HG03378 (cell line): ENCODE data around the gene ARMCX4.
"Not testable (repeated sequence)": the region's sequence is repeated elsewhere in the genome, so short reads cannot be mapped to it uniquely, and the experiment has no call there.

Experiments
- ATAC-seq: cut with Tn5 transposase; IDR thresholded peaks from one replicate; pipeline ENCODE4 v1.9.1; 2021; ENCODE audit warnings: mild to moderate bottlenecking, moderate library complexity; ENCODE audit not compliant: unreplicated experiment

ARMCX4 gene

DNA sequence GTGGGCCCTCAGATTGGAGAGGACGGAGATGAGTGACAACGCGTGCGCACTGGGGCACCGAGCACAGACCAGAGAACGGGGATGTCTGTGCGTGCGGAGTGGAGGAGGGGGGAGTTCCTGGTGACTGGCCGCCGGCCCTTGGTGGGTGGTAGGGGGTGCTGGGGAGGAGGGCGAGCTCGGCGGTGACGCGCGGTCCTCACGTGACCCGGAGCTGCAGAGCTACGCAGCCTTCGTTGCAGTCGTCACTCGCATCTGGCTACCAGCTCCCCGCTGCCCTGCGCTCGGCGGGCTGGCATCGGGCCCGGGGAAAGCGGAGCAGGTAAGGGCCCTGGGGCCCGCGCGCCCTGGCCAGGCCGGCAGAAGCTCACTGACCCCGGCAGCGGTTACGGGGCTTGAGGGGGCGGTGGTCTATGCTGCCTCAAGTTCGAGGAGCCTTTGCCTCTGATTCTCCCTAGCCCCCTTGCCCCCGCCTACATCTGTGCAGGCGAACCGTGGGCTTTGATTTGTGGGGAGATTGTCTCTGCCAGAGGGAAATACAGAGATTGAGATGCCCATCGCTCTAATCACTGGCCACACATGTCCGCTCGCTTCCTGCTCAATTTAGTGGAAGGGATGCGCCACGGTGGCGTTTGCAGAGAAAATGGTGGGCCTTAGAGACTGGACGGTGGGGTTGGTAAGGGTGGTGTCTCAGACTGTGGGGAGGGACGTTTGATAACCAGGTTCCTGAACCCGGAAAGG lies at the start of gene ARMCX4:
TSS of gene ARMCX4 (plus strand) at position 245 of the 738 bp plus-strand sequence. CDS start 3,134 bp downstream, outside the sequence.
- ATAC-seq: peak; percentile 40

DNA sequence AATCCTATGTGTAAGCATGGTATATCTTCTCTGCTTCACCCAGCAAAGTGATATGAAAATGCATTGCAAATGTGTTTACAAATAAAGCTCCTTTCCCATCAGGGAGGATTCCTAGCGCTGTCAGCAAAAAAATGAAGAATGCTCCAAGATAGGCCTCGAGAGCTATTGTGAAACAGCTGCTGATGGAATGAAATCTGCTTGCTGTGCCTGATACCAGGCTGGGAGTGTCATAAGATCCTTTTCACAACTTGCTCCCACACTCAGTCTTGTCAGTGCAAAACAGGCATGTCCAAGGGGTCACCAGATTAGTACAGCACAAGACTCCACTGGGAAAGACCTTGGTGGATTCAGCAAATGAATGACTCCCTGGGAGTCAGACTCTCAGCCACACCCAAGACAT lies 43.2 kb upstream of the ARMCX4 start:
- no peak for ATAC-seq

DNA sequence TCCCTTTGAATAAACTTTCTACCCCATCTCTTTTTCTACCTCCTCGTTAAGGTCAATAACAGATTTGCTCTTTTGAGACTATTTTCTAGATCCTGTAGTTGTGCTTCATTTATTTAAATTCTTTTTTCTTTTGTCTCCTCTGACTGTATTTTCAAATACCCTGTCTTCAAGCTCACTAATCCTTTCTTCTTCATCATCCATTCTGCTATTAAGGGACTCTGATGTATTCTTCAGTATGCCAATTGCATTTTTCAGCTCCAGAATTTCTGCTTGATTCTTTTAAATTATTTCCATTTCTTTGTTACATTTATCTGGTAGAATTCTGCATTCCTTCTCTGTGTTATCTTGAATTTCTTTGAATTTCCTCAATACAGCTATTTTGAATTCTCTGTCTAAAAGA lies 36.0 kb upstream of the ARMCX4 start:
- no peak for ATAC-seq

DNA sequence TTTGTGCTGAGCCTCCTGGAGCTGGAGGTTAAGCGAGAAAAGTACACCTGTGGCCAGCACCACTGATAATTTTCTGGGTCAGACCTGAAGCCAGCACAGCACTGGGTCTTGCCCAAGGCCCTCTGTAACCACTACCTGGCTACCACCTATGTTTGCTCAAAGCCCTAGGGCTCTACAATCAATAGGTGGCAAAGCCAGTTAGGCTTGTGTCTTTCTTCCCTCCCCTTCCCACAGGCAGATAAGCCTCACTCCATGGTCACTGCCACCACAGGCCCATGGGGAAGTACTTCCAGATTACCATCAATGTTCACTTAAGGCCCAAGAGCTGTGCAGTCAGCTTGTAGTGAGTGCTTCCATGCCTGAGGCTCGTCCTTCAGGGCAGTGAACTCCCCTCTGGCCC lies 35.2 kb upstream of the ARMCX4 start:
- no peak for ATAC-seq

DNA sequence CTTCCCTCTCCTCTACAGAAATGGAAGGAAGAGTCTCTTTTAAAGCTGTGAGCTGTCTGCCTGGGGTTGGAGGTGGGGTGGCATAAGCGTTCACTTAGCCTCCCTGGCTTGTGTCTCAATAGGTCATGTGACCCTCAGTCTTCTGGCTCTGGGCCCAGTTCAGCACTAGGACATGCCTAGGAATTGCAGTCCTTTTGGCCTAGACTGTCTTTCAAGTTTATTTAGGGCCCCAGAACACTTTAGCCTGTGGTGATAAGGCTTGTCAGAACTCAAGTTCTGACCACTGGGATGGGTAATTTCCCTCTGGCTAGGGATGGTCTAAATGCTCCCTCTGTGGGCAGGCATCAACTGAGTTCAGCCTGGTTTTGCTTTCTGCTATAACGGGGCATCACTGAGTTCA lies 34.3 kb upstream of the ARMCX4 start:
- no peak for ATAC-seq

DNA sequence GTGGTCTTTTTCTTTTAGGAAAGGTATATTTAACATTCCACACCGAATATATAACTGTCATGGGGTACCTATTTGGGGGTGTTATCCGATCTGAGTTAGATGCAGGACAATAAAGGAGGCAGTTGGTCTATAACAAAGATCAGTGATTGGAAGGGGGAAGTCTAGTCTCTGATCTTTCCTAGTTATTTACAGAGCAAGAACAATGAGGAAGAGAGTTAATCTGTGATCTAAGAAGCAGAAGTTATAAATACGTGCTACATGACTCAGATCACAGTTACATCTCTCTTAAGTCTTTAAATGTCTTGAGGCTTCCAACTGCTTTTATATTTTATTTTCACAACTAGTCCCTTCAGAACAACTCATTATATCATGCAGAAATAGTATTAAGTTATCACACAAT lies 33.2 kb upstream of the ARMCX4 start:
- no peak for ATAC-seq

DNA sequence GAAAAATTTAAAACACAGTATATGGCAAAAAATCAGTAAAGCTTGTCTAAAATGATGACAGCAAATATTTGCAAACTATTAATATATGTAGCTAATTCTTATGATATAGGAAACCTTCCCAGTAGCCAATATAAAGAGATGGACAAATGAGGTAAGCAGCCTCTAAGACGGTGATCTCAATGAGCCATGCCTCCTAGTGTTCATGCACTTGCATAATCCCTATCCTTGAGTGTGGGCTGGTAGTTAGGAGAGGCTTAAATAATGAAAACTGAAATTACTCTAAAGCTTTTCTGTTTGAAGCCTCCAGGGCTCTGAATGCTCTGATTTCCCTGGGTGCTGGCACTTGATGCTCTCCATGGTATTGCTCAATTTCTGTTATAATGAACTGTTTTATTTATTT lies 24.6 kb upstream of the ARMCX4 start:
- ATAC-seq: no peak

DNA sequence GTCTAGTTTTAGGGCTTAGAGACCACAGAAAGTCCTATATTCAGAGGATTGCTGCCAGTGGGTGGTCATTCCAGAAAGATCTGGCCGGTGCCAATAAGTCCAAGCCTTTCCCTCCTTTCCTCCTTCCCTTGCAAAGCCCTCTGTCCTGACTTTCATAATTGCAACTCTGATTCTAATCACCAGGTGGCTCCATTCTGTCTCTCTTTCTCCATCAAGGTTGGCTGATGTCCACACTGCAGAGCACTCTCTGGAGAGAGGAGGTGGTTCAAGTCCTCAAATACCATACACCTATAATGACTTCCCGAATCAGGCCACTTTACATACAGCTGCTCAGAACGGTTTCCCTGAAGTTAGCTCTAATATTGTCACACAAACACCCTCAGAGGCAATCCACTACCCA lies 22.4 kb upstream of the ARMCX4 start:
- ATAC-seq: peak; percentile 79

DNA sequence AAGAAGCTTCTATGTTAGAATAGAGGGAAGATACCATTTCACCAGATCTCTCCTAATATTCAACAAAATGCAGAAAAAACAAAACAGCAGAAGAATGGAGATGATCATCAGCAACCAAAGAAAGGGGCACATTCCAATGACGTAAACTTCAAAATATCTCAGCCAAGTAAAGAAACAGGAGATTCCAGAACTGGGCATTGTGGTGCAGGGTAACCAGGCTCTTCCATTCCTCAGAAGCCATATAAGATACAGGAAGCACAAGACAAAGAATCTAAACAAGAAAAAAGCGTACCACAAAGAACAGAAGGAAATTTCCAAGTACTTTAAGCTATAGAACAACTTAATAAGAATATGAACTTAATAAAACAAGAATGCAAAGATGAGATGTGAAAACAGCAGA lies 6.9 kb upstream of the ARMCX4 start:
- no peak for ATAC-seq

DNA sequence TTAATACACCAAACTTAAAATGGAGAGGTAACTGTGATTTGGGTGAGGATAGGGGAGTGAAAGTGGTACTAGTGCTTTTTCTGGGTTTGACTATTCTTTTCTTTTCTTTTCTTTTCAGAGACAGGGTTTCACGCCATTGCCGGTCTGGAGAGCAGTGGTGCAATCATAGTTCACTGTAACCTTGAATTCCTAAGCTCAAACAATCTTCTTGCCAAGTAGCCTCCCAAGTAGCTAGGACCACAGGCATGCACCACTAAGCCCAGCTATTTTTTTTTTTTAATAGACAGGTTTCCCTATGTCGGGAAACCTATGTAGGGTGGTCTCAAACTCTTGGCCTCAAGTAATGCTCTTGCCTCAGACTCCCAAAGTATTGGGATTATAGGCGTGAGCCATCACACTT lies 3.0 kb upstream of the ARMCX4 start:
- no peak for ATAC-seq

DNA sequence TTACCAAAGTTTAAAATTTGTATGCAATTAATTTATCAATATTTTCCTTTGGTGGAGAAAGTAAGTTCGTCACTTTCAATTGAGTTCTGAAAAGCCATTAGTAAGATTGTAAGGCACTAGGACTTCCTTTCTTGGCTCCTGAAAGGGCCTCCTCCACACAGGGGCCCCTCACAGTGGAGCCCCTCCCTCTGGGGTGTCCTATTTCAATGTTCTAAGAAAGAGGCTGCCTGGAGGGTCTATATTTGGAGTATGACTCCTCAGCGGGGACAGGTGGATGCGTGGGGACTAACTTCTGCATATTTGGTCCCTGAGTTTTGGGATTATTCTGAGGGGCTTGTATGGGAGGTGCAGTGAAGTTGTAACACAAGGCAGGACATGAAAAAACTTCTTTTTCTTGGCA lies 1.6 kb upstream of the ARMCX4 start:
- no peak for ATAC-seq

DNA sequence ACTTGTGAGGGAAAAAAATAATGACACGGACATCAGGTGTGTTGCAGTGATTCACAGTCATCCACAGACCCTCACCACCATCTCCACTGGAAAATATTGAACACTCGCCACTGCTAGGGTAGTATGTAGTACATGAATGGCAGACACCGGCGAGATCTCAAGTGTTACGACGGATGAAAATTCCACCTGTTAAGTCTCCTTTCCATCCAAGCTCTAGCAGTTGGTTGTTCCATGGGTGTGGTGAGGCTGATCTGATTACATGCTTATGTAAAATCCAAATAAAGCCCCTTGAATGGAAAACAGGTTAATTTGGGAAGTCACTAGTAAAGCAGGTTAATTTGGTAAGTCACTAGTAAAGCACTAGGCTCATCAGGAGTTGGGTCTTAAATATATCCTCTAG lies 1.1 kb upstream of the ARMCX4 start:
- no peak for ATAC-seq

DNA sequence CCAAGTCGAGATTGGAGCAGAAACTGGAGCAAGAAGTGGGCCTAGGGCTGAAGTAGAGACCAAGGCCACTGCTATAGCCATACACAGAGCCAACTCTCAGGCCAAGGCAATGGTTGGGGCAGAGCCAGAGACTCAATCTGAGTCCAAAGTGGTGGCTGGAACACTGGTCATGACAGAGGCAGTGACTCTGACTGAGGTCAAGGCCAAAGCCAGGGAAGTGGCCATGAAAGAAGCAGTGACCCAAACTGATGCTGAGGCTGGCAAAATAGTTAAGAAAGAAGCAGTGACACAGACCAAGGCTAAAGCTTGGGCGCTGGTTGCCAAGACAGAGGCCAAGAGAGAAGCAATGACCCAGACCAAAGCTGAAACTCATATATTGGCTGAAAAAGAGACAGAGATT lies 3.5 kb downstream of the ARMCX4 start:
- no peak for ATAC-seq

DNA sequence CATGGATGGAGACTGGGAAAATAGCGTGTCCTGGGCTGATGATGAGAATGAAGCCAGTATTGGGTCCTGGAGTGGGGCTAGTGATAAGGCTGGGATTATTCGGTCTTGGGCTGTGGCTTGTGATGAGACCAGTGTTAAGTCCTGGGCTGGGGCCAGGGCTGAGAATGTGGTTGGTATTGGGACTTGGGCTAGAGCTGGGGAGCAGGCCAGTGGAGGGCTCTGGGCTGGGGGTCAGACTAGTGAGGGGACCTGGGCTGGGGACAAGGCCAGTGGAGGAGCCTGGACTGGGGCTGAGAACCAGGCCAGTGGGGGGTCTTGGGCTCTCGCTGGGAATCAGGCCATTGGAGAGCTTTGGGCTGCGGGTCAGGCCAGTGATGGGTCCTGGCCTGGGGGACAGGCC lies 6.7 kb downstream of the ARMCX4 start:
- ATAC-seq: no peak

DNA sequence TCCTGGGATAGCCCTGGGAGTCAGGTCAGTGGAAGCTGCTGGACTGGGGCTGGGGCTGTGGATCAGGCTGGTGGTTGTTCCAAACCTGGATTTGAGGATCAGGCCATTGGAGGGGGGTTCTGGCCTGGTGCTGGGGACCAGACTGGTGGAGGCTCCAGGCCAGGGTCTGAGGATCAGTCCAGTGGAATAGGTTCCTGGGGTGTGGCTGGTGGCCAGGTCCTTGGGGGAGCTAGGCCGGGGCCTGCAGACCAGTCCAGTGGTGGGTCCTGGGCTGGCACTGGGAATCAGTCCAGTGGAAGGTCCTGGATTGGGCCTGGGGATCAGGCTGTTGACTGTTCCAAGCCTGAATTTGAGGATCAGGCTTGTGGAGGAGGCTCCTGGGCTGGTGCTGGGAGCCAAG lies 8.0 kb downstream of the ARMCX4 start:
- no peak for ATAC-seq

DNA sequence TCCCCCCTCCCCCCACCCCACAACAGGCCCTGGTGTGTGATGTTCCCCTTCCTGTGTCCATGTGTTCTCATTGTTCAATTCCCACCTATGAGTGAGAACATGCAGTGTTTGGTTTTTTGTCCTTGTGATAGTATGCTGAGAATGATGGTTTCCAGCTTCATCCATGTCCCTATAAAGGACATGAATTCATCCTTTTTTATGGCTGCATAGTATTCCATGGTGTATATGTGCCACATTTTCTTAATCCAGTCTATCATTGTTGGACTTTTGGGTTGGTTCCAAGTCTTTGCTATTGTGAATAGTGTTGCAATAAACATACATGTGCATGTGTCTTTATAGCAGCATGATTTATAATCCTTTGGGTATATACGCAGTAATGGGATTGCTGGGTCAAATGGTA lies 17.7 kb downstream of the ARMCX4 start:
- not testable (repeated sequence) for ATAC-seq

DNA sequence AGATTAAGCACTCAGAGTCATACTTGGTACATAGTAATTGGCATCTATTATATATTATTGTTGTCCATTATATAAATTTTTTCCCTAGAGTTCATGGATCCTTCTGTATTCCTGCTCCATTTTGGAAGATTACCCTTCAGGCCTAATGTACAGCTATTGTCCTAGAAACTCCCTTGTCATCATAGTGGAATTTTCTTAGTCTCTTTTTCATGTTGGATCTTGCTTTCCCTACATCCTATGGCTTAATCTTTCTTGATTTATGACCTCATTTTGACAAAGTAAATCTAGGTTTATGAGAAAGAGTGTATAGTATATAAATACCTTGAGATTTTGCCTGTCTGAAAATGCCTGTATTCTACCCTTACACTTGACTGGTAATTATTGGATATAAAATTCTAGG lies 22.1 kb downstream of the ARMCX4 start:
- ATAC-seq: no peak

DNA sequence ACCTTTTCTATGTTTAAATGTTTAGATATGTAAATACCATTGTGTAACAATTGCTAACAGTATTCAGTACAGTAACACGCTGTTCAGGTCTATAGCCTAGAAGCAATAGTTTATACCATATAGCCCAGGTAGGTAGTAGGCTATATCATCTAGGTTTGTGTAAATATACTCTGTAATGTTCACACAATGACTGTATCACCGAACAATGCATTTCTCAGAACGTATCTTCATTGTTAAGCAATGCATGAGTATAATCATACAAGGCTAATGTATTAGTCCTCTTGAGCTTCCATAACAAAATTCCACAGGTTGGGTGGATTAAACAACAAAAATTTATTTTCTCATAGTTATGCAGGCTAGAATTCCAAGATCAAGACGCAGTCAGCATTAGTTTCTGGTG lies 22.7 kb downstream of the ARMCX4 start:
- ATAC-seq: no peak

DNA sequence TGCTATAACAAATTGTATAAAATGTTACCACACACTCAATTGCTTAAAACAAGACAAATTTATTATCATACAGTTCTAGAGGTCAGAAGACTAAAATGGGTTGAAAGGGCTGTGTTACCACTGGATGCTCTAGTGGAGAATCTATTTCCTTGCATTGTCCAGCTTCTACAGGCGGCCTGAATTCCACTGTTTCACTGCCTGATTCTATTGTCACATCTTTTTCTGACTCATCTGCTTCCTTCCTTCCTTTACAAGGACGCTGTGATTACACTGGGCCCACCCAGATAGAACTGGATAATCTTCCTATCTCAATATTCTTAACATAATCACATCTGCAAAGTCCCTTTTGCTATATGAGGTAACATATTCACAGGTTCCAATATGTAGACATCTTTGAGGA lies 45.7 kb downstream of the ARMCX4 start:
- no peak for ATAC-seq
